ENCODE results near the gene AMACR. TPM values are rescaled to one million over a fixed set of nuclear protein-coding genes. Genes with fewer than 3 reads are reported as not detected.

Gene AMACR
- total RNA-seq, 3 donors from 2014 or later (not counting 1 experiment from before 2014, with no cell fraction given), result 2.7 to 3.8 (median 2.9) TPM

GRCh38 chr5:34039398-34040157, 31.7 kb upstream of the AMACR start:
- Mint-ChIP-seq H3K36me3 (peaks cover 5% of the 10 kb centered on the region), H3K4me1 (peaks cover 46% of the 10 kb centered on the region in 2 donors), H3K4me3 (no peak overlapping the region), H3K27me3 (ENCODE audit: low read depth in 2 of 2) (no peaks in the 10 kb centered on the region), H3K9me3 (no peaks in the 10 kb centered on the region), H3K27ac (no peak overlapping the region)
- Histone ChIP-seq H3K4me1 (ENCODE audit: control insufficient read depth, insufficient read depth, low read length) (peaks cover 25% of the 10 kb centered on the region), H3K27ac (ENCODE audit: low read length) (no peak overlapping the region), H3K9me3 (ENCODE audit: control insufficient read depth, insufficient read depth, low read length) (no peaks in the 10 kb centered on the region), H3K36me3 (ENCODE audit: control insufficient read depth, insufficient read depth, low read length) (peaks cover 2% of the 10 kb centered on the region), H3K27me3 (ENCODE audit: control insufficient read depth, insufficient read depth, low read length) (no peaks in the 10 kb centered on the region), H3K4me3 (ENCODE audit: low read length) (no peak overlapping the region)
- TF ChIP-seq, protein P1, sequence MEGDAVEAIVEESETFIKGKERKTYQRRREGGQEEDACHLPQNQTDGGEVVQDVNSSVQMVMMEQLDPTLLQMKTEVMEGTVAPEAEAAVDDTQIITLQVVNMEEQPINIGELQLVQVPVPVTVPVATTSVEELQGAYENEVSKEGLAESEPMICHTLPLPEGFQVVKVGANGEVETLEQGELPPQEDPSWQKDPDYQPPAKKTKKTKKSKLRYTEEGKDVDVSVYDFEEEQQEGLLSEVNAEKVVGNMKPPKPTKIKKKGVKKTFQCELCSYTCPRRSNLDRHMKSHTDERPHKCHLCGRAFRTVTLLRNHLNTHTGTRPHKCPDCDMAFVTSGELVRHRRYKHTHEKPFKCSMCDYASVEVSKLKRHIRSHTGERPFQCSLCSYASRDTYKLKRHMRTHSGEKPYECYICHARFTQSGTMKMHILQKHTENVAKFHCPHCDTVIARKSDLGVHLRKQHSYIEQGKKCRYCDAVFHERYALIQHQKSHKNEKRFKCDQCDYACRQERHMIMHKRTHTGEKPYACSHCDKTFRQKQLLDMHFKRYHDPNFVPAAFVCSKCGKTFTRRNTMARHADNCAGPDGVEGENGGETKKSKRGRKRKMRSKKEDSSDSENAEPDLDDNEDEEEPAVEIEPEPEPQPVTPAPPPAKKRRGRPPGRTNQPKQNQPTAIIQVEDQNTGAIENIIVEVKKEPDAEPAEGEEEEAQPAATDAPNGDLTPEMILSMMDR (IDR thresholded peaks at IDR 0.05), result no peak
- intact Hi-C loops (cut with micrococcal nuclease), result no loop called here
- DNase-seq (no peak), ATAC-seq (no peak)
- 96% methylated on average over 8 of the region's 10 CpGs for WGBS (ENCODE audit: insufficient coverage)

DNA sequence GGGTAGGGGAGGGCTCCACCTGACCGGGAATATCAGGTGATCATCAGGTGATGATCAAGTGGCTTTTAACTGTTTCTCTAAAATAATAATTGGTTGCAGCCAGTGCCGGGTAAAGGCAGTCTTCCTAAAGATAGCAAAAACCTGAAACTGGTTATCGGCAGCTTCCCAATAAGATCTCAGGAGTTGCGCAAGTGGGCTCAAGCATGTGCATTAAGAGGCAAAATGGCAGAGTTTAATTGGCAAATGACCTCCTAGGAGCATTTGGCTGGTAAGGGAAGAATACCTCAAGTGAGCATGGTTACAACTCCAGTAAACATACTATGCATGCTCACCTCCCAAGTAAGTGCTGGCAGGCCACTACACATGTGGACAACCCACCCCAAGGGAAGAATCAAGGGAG, 31.0 kb upstream of the AMACR start:
- Mint-ChIP-seq H3K9me3 (no peaks in the 10 kb centered on the region), H3K36me3 (peaks cover 8% of the 10 kb centered on the region), H3K4me1 (peaks cover 38 to 43% of the 10 kb centered on the region in 2 donors), H3K4me3 (no peak overlapping the region), H3K27me3 (ENCODE audit: low read depth in 2 of 2) (no peaks in the 10 kb centered on the region), H3K27ac (no peak overlapping the region)
- DNase-seq (no peak), ATAC-seq (no peak)
- Histone ChIP-seq H3K4me1 (ENCODE audit: control insufficient read depth, insufficient read depth, low read length) (peaks cover 18% of the 10 kb centered on the region), H3K4me3 (ENCODE audit: low read length) (no peak overlapping the region), H3K27ac (ENCODE audit: low read length) (no peak overlapping the region), H3K9me3 (ENCODE audit: control insufficient read depth, insufficient read depth, low read length) (no peaks in the 10 kb centered on the region), H3K36me3 (ENCODE audit: control insufficient read depth, insufficient read depth, low read length) (peaks cover 6% of the 10 kb centered on the region), H3K27me3 (ENCODE audit: control insufficient read depth, insufficient read depth, low read length) (no peaks in the 10 kb centered on the region)
- WGBS (ENCODE audit: insufficient coverage), result over 99% methylated on average over 4 of the region's 4 CpGs
- intact Hi-C loops (cut with micrococcal nuclease), result no loop called here
- TF ChIP-seq, protein P1 (IDR thresholded peaks at IDR 0.05), result no peak

- H3K27ac ChIP-seq (ENCODE audit: low read length), result no peak overlapping the region
- no peak for DNase-seq
- H3K36me3 Mint-ChIP-seq, result peaks cover 8% of the 10 kb centered on the region
- 96% methylated on average over 2 of the region's 2 CpGs for WGBS (ENCODE audit: insufficient coverage)
- H3K4me3 Mint-ChIP-seq, result no peak overlapping the region
- intact Hi-C loops (cut with micrococcal nuclease), result no loop called here
- H3K9me3 ChIP-seq (ENCODE audit: control insufficient read depth, insufficient read depth, low read length), result no peaks in the 10 kb centered on the region
- no peak overlapping the region for H3K4me3 ChIP-seq (ENCODE audit: low read length)
- H3K36me3 ChIP-seq (ENCODE audit: control insufficient read depth, insufficient read depth, low read length), result peaks cover 6% of the 10 kb centered on the region
- no peak overlapping the region for H3K27ac Mint-ChIP-seq
- TF ChIP-seq, protein P1 (IDR thresholded peaks at IDR 0.05), result no peak
- no peaks in the 10 kb centered on the region for H3K9me3 Mint-ChIP-seq
- no peaks in the 10 kb centered on the region for H3K27me3 Mint-ChIP-seq (ENCODE audit: low read depth in 2 of 2)
- H3K27me3 ChIP-seq (ENCODE audit: control insufficient read depth, insufficient read depth, low read length), result no peaks in the 10 kb centered on the region
- H3K4me1 Mint-ChIP-seq, result peaks cover 34 to 39% of the 10 kb centered on the region in 2 donors
- no peak for ATAC-seq
- H3K4me1 ChIP-seq (ENCODE audit: control insufficient read depth, insufficient read depth, low read length), result peaks cover 13% of the 10 kb centered on the region
These were observed 30.5 kb upstream of the AMACR start for GRCh38 chr5:34038390-34038789.

DNA sequence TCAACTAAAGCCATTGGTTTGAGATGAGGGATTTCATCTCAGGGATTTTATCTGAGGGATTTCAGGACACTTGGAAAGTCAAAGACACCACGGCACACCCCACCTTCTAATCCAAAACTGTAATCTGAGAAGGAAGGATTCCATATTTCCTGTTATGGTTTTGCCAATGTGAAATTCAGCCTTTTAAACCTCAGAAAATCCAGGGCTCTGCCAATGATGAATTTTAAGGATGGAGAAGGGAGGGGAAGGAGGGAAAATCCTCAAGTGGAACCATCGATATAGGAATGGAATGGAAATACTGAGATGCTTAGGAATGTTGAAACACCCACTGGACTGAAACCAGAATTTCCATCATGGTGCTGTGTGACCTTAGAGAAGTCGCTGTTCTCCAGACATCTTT, 29.9 kb upstream of the AMACR start:
- WGBS (ENCODE audit: insufficient coverage), result 98% methylated on average over 2 of the region's 3 CpGs
- H3K36me3 Mint-ChIP-seq, result peaks cover 8% of the 10 kb centered on the region

More for the DNA sequence above, 29.9 kb upstream of the AMACR start:
- no peak overlapping the region for H3K27ac Mint-ChIP-seq
- no peaks in the 10 kb centered on the region for H3K9me3 Mint-ChIP-seq
- no peaks in the 10 kb centered on the region for H3K27me3 Mint-ChIP-seq (ENCODE audit: low read depth in 2 of 2)
- intact Hi-C loops (cut with micrococcal nuclease), result no loop called here
- peaks cover 7% of the 10 kb centered on the region for H3K4me1 ChIP-seq (ENCODE audit: control insufficient read depth, insufficient read depth, low read length)
- peaks cover 27 to 32% of the 10 kb centered on the region in 2 donors for H3K4me1 Mint-ChIP-seq
- TF ChIP-seq, protein P1 (IDR thresholded peaks at IDR 0.05), result no peak
- no peak overlapping the region for H3K4me3 ChIP-seq (ENCODE audit: low read length)
- H3K36me3 ChIP-seq (ENCODE audit: control insufficient read depth, insufficient read depth, low read length), result peaks cover 9% of the 10 kb centered on the region
- no peak for DNase-seq
- H3K4me3 Mint-ChIP-seq, result no peak overlapping the region
- no peak overlapping the region for H3K27ac ChIP-seq (ENCODE audit: low read length)
- H3K9me3 ChIP-seq (ENCODE audit: control insufficient read depth, insufficient read depth, low read length), result no peaks in the 10 kb centered on the region
- no peaks in the 10 kb centered on the region for H3K27me3 ChIP-seq (ENCODE audit: control insufficient read depth, insufficient read depth, low read length)
- no peak for ATAC-seq

All from natural killer cell (primary cell).